AG10803 (cell line): ENCODE results near the gene RASSF9.

Experiments
- DNase-seq: peaks from one replicate; pipeline ENCODE4 v3.0.0; 2010; ENCODE audit warnings: low read depth
- H3K4me3 ChIP-seq: 2 replicates; pipeline ENCODE4 v1.5.1; 2011; ENCODE audit warnings: mild to moderate bottlenecking, low read length, control low read depth
- CTCF ChIP-seq: conservative IDR thresholded peaks from 2 replicates; pipeline ENCODE4 v1.5.1; 2011; ENCODE audit warnings: mild to moderate bottlenecking, low read length, control low read depth, inconsistent platforms

Gene RASSF9

GRCh38 chr12:85833579-85833978, 2.6 kb downstream of the RASSF9 start:
- no peak for DNase-seq
- H3K4me3 ChIP-seq: no peak overlapping the region
- TF ChIP-seq CTCF: no peak

- no peak overlapping the region for H3K4me3 ChIP-seq
- DNase-seq: peak; percentile 15
- TF ChIP-seq CTCF: no peak
Observed at GRCh38 chr12:85831327-85831990, 4.8 kb downstream of the RASSF9 start.

GRCh38 chr12:85829391-85829790, 6.8 kb downstream of the RASSF9 start:
- DNase-seq: peak; percentile 40
- no peak overlapping the region for H3K4me3 ChIP-seq
- no peak for TF ChIP-seq CTCF

GRCh38 chr12:85828576-85828975, 7.6 kb downstream of the RASSF9 start:
- H3K4me3 ChIP-seq: no peak overlapping the region
- no peak for TF ChIP-seq CTCF
- no peak for DNase-seq

- H3K4me3 ChIP-seq: no peak overlapping the region
- no peak for DNase-seq
- TF ChIP-seq CTCF: no peak
Observed at GRCh38 chr12:85825746-85826145, 10.5 kb downstream of the RASSF9 start.

- no peak overlapping the region for H3K4me3 ChIP-seq
- peak; percentile 73 for DNase-seq
- TF ChIP-seq CTCF: no peak
Observed at GRCh38 chr12:85823436-85824180, 12.6 kb downstream of the RASSF9 start.

- H3K4me3 ChIP-seq: no peak overlapping the region
- TF ChIP-seq CTCF: no peak
- no peak for DNase-seq
Observed at GRCh38 chr12:85821759-85822158, 14.4 kb downstream of the RASSF9 start.
